GM12878 (cell line): ENCODE results near the gene GABRG2. TPM values are rescaled to one million over a fixed set of nuclear protein-coding genes. Genes with fewer than 3 reads are reported as not detected.

Experiments
- ATAC-seq: fragments of 200-7000 bp; cut with Tn5 transposase; 3 replicates; pipeline ENCODE4 v1.9.1; 2020; ENCODE audit warnings: mild to moderate bottlenecking, moderate library complexity
- BruUV-seq: library from RNA; stranded (reverse); fragments of 400-500 nt; replicated peaks from 2 replicates; lab custom pipeline; 2021; lab: Mats Ljungman, UMichigan
- CTCF ChIA-PET: fragments of 300-600 bp; sonication (Branson Sonifier 250); formaldehyde crosslinking; extraction: SDS; loops from one replicate; lab custom pipeline; 2021; ENCODE audit warnings: inconsistent platforms; lab: Yijun Ruan, JAX
- POLR2A ChIA-PET: fragments of 350-600 bp; formaldehyde crosslinking; extraction: SDS; loops from one replicate; lab custom pipeline; 2021; ENCODE audit warnings: inconsistent platforms; lab: Charles Lee
- RAD21 ChIA-PET: fragments of 300-600 bp; sonication (Branson Sonifier 250); formaldehyde crosslinking; loops from one replicate; lab custom pipeline; 2023; ENCODE audit warnings: antibody characterized with exemption; ENCODE audit not compliant: unreplicated experiment; lab: Charles Lee
- SMC1A ChIA-PET: fragments of 300-600 bp; sonication (Branson Sonifier 250); formaldehyde crosslinking; loops from one replicate; lab custom pipeline; 2023; ENCODE audit not compliant: unreplicated experiment, uncharacterized antibody; lab: Charles Lee
- DNase-seq: peaks from one replicate; pipeline ENCODE4 v3.0.0-alpha.2; 2011; ENCODE audit warnings: low read depth, low spot score
- FAIRE-seq: peaks from 3 replicates; lab custom pipeline; 2011; peaks lifted over from hg19 to GRCh38; lab: Jason Lieb, UNC
- H2AFZ ChIP-seq: 2 replicates; pipeline ENCODE4 v1.6.0; 2011; ENCODE audit warnings: low read depth, low read length, control low read depth; ENCODE audit not compliant: control insufficient read depth
- H3K27ac ChIP-seq: 2 replicates; pipeline ENCODE4 v1.5.1; 2011; ENCODE audit warnings: control low read depth; ENCODE audit not compliant: control insufficient read depth, insufficient read depth
- H3K27me3 ChIP-seq, 2 experiments: replicated peaks in 1 of 2; 2 replicates each; pipeline versions ENCODE4 v1.6.0 to v1.6.1; 2011; ENCODE audit warnings: low read length in 1 of 2; ENCODE audit not compliant: control insufficient read depth in 2 of 2, insufficient read depth in 2 of 2
- H3K36me3 ChIP-seq, 2 experiments: 2 replicates each; pipeline ENCODE4 v1.5.1; 2011; ENCODE audit warnings: low read length in 1 of 2; ENCODE audit not compliant: control insufficient read depth in 2 of 2, insufficient read depth in 2 of 2
- H3K4me1 ChIP-seq: 2 replicates; pipeline ENCODE4 v1.6.1; 2011; ENCODE audit warnings: mild to moderate bottlenecking, low read length, moderate library complexity, mixed read lengths; ENCODE audit not compliant: control insufficient read depth, insufficient read depth
- H3K4me2 ChIP-seq: 2 replicates; pipeline ENCODE4 v1.6.0; 2011; ENCODE audit warnings: control low read depth; ENCODE audit not compliant: control insufficient read depth, insufficient read depth
- H3K4me3 ChIP-seq: fragments of 200-600 bp; sonication (generic); 2 replicates; pipeline ENCODE4 v1.5.1; 2016
- H3K79me2 ChIP-seq: 2 replicates; pipeline ENCODE4 v1.6.0; 2011; ENCODE audit warnings: low read length; ENCODE audit not compliant: control insufficient read depth, insufficient read depth
- H3K9ac ChIP-seq: 2 replicates; pipeline ENCODE4 v1.8.0; 2011; ENCODE audit warnings: low read length, control low read depth, mixed read lengths; ENCODE audit not compliant: control insufficient read depth, insufficient read depth
- H3K9me3 ChIP-seq: replicated peaks from 3 replicates; pipeline ENCODE4 v1.5.1; 2011; ENCODE audit warnings: mild to moderate bottlenecking, low read length; ENCODE audit not compliant: control insufficient read depth, insufficient read depth
- H4K20me1 ChIP-seq: 2 replicates; pipeline ENCODE4 v1.6.0; 2011; ENCODE audit not compliant: control insufficient read depth, insufficient read depth
- CEBPB ChIP-seq, 2 experiments: fragments of 150-350 bp in 1 of 2; IDR thresholded peaks; 2 replicates each; pipeline ENCODE4 v1.6.1; 2012 to 2014; ENCODE audit warnings: low read depth in 2 of 2, low read length in 2 of 2, borderline replicate concordance in 1 of 2, inconsistent platforms in 1 of 2
- EP300 ChIP-seq, 2 experiments: fragments of 150-350 bp in 1 of 2; IDR thresholded peaks; 2 replicates each; pipeline ENCODE4 v1.6.1; 2011 to 2012; ENCODE audit warnings: low read depth in 2 of 2, low read length in 2 of 2, borderline replicate concordance in 1 of 2, improper control_type of control experiment in 1 of 2, inconsistent platforms in 1 of 2; ENCODE audit not compliant: control insufficient read depth in 1 of 2
- ESRRA ChIP-seq: IDR thresholded peaks from 2 replicates; pipeline ENCODE4 v1.6.1; 2012; ENCODE audit warnings: mild to moderate bottlenecking, low read length, improper control_type of control experiment
- NFYA ChIP-seq: IDR thresholded peaks from 2 replicates; pipeline ENCODE4 v1.6.1; 2011; ENCODE audit warnings: low read depth, mild to moderate bottlenecking, low read length, improper control_type of control experiment, borderline replicate concordance
- NFYB ChIP-seq: IDR thresholded peaks from 2 replicates; pipeline ENCODE4 v1.6.1; 2011; ENCODE audit warnings: low read depth, mild to moderate bottlenecking, low read length, improper control_type of control experiment, moderate library complexity; ENCODE audit not compliant: insufficient read depth
- PAX8 ChIP-seq: fragments of 450-650 bp; IDR thresholded peaks from 2 replicates; pipeline ENCODE4 v1.6.1; 2017; ENCODE audit warnings: mild to moderate bottlenecking, moderate library complexity
- PRDM15 ChIP-seq: fragments of 450-650 bp; formaldehyde crosslinking; IDR thresholded peaks from 2 replicates; pipeline ENCODE4 v1.4.0; 2020; ENCODE audit warnings: mild to moderate bottlenecking, moderate library complexity
- RBBP5 ChIP-seq: fragments of 200-600 bp; sonication (generic); conservative IDR thresholded peaks from 2 replicates; pipeline ENCODE4 v1.6.1; 2016
- RELA ChIP-seq: fragments of 450-650 bp; IDR thresholded peaks from 2 replicates; pipeline ENCODE4 v1.8.0; 2014; ENCODE audit warnings: borderline replicate concordance; ENCODE audit not compliant: partially characterized antibody
- SPI1 ChIP-seq: IDR thresholded peaks from 2 replicates; pipeline ENCODE4 v1.6.1; 2011; ENCODE audit warnings: low read depth, mild to moderate bottlenecking, low read length, moderate library complexity, borderline replicate concordance; ENCODE audit not compliant: insufficient read depth
- USF1 ChIP-seq: IDR thresholded peaks from 2 replicates; pipeline ENCODE4 v1.6.1; 2011; ENCODE audit warnings: borderline replicate concordance, low read depth, mild to moderate bottlenecking, moderate library complexity, mixed read lengths, low read length; ENCODE audit not compliant: insufficient read depth; ENCODE audit errors: extremely low read length
- WGBS: methylation state at CpG from one replicate; pipeline ENCODE4 v1.1.6; 2016; ENCODE audit warnings: low lambda C conversion rate; ENCODE audit not compliant: insufficient replicate concordance, insufficient coverage; ENCODE audit errors: missing lambda C conversion rate; 5-methylcytosine and 5-hydroxymethylcytosine counted together
- in situ Hi-C: fragments of 300-500 bp; cut with MboI; formaldehyde crosslinking; loops from 9 replicates; pipeline ENCODE4 v1.14.3; 2018; ENCODE audit warnings: mixed read lengths
- intact Hi-C: fragments of 100-400 bp; cut with micrococcal nuclease; formaldehyde crosslinking; loops from one replicate; pipeline ENCODE4 v1.14.2; 2022; ENCODE audit not compliant: unreplicated experiment
- polyA plus RNA-seq, 11 experiments: library from polyadenylated mRNA; depleted of rRNA in 4 of 11; unstranded in 6 of 11; stranded (reverse) in 5 of 11; fragments of >200 nt; fragmentation: Nextera tagmentation in 4 of 11; fragmentation: Illumina TruSeq in 1 of 11; extraction: Ambion mirVana in 4 of 11; extraction: Trizol in 1 of 11; gene quantifications; 1 replicate in 1 of 11; 2 replicates in 10 of 11; pipeline versions ENCODE4 v1.2.1 to v1.2.3, GENCODE V29; 2011 to 2016; ENCODE audit warnings: inconsistent platforms in 2 of 11, missing spikeins in 2 of 11, low read depth in 1 of 11
- total RNA-seq, 4 experiments: library from RNA; depleted of rRNA in 3 of 4; stranded (reverse); fragments of >200 nt in 3 of 4; fragmentation: Illumina TruSeq in 1 of 4; extraction: Trizol in 1 of 4; gene quantifications; 2 replicates each; pipeline versions ENCODE4 v1.2.1 to v1.2.3, GENCODE V29; 2013 to 2021
- TF ChIP-seq, protein P1 (sequence below): fragments of 450-650 bp; IDR thresholded peaks from 2 replicates; pipeline ENCODE4 v1.6.1; 2016; ENCODE audit warnings: mild to moderate bottlenecking, moderate library complexity, borderline replicate concordance
- TF ChIP-seq, protein P2 (sequence below): fragments of 450-650 bp; IDR thresholded peaks from 2 replicates; pipeline ENCODE4 v1.6.1; 2016; ENCODE audit warnings: mild to moderate bottlenecking

GABRG2 gene
- total and polyA plus RNA-seq, 10 of the 15 experiments (the other 5 are each of a cell fraction or from before 2014, with no cell fraction given), result 0.34 TPM; not detected in 9

DNA sequence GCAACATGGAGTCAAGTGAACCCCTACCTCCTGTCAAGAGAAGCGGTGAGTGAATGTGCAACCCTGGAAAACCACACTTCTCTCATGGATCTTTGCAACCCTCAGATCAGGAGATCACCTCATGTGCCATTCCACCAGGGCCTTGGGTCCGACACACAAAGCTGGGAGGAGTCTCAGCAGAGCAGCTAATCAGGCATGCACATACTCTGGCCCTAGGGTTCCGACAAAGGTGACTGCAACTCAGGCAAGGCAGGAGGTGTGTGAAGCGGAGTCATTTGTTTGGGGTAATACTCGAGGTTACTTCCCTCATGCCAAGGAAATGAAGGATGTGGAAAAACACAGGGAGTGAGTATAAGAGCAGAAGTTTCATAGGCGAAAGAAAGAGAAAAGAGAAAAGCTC, 96.1 kb downstream of the GABRG2 start:
- ChIA-PET RAD21 (no interaction called here), CTCF (no interaction called here), POLR2A (no interaction called here), SMC1A (interaction anchor here (1.3 kb wide), 1 partner anchor 8 kb away, joined by 3 read pairs; no protein-coding TSS in a partner anchor)
- H3K4me1 ChIP-seq, result no peaks in the 10 kb centered on the region
- no peaks in the 10 kb centered on the region for H3K79me2 ChIP-seq
- H3K27me3 ChIP-seq, result no peaks in the 10 kb centered on the region
- ATAC-seq (no peak), FAIRE-seq (no peak), DNase-seq (no peak)
- BruUV-seq, result no TSS peak
- H3K27ac ChIP-seq, result no peak overlapping the region
- 28% methylated on average over 6 of the region's 6 CpGs for WGBS
- in situ Hi-C loops (no loop called here), intact Hi-C loops (no loop called here)
- no peak overlapping the region for H3K4me2 ChIP-seq
- H3K9me3 ChIP-seq, result no peaks in the 10 kb centered on the region
- no peak overlapping the region for H2AFZ ChIP-seq
- no peaks in the 10 kb centered on the region for H4K20me1 ChIP-seq
- H3K36me3 ChIP-seq, result no peaks in the 10 kb centered on the region
- TF ChIP-seq RELA (no peak), NFYB (no peak), NFYA (no peak), CEBPB (IDR thresholded peaks at IDR 0.05; ENCODE audit: borderline replicate concordance in 1 of 2, low read depth in 2 of 2, low read length in 2 of 2) (no peak), RBBP5 (no peak), PAX8 (no peak), EP300 (IDR thresholded peaks at IDR 0.05; ENCODE audit: borderline replicate concordance in 1 of 2, control insufficient read depth in 1 of 2, low read depth in 2 of 2, low read length in 2 of 2) (no peak), ESRRA (no peak), USF1 (no peak), PRDM15 (no peak), SPI1 (no peak)
- TF ChIP-seq, protein P1, sequence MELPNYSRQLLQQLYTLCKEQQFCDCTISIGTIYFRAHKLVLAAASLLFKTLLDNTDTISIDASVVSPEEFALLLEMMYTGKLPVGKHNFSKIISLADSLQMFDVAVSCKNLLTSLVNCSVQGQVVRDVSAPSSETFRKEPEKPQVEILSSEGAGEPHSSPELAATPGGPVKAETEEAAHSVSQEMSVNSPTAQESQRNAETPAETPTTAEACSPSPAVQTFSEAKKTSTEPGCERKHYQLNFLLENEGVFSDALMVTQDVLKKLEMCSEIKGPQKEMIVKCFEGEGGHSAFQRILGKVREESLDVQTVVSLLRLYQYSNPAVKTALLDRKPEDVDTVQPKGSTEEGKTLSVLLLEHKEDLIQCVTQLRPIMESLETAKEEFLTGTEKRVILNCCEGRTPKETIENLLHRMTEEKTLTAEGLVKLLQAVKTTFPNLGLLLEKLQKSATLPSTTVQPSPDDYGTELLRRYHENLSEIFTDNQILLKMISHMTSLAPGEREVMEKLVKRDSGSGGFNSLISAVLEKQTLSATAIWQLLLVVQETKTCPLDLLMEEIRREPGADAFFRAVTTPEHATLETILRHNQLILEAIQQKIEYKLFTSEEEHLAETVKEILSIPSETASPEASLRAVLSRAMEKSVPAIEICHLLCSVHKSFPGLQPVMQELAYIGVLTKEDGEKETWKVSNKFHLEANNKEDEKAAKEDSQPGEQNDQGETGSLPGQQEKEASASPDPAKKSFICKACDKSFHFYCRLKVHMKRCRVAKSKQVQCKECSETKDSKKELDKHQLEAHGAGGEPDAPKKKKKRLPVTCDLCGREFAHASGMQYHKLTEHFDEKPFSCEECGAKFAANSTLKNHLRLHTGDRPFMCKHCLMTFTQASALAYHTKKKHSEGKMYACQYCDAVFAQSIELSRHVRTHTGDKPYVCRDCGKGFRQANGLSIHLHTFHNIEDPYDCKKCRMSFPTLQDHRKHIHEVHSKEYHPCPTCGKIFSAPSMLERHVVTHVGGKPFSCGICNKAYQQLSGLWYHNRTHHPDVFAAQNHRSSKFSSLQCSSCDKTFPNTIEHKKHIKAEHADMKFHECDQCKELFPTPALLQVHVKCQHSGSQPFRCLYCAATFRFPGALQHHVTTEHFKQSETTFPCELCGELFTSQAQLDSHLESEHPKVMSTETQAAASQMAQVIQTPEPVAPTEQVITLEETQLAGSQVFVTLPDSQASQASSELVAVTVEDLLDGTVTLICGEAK, result no peak
- TF ChIP-seq, protein P2, sequence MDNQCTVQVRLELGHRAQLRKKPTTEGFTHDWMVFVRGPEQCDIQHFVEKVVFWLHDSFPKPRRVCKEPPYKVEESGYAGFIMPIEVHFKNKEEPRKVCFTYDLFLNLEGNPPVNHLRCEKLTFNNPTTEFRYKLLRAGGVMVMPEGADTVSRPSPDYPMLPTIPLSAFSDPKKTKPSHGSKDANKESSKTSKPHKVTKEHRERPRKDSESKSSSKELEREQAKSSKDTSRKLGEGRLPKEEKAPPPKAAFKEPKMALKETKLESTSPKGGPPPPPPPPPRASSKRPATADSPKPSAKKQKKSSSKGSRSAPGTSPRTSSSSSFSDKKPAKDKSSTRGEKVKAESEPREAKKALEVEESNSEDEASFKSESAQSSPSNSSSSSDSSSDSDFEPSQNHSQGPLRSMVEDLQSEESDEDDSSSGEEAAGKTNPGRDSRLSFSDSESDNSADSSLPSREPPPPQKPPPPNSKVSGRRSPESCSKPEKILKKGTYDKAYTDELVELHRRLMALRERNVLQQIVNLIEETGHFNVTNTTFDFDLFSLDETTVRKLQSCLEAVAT, result no peak
- no peak overlapping the region for H3K9ac ChIP-seq
- H3K4me3 ChIP-seq, result no peak overlapping the region
